Measurements from ENCODE around the gene ITGB1BP2.
A peak's percentile ranks its signal among the peaks of the same experiment; 100 is the strongest.
"Not testable (repeated sequence)": the region's sequence is repeated elsewhere in the genome, so short reads cannot be mapped to it uniquely, and the experiment has no call there.

Gene ITGB1BP2

GRCh38 chrX:71256051-71256450, 45.5 kb upstream of the ITGB1BP2 start:
- Histone ChIP-seq H3K4me1 (peaks cover 0 to 17% (median 9%) of the 10 kb centered on the region in 4 donors), H3K9me3 (no peaks in the 10 kb centered on the region), H3K27me3 (no peaks in the 10 kb centered on the region), H3K36me3 (no peaks in the 10 kb centered on the region), H3K4me3 (no peak overlapping the region), H3K27ac (peak overlapping the region; percentile 91 to 92)
- DNase-seq = no peak
- intact Hi-C loops (cut with DNase I; ENCODE audit: low total_unique reads) = loop anchor here (10.0 kb wide), 1 partner anchor 109 kb away; the partner anchor contains the start of gene TAF1
- TF ChIP-seq, protein P1, sequence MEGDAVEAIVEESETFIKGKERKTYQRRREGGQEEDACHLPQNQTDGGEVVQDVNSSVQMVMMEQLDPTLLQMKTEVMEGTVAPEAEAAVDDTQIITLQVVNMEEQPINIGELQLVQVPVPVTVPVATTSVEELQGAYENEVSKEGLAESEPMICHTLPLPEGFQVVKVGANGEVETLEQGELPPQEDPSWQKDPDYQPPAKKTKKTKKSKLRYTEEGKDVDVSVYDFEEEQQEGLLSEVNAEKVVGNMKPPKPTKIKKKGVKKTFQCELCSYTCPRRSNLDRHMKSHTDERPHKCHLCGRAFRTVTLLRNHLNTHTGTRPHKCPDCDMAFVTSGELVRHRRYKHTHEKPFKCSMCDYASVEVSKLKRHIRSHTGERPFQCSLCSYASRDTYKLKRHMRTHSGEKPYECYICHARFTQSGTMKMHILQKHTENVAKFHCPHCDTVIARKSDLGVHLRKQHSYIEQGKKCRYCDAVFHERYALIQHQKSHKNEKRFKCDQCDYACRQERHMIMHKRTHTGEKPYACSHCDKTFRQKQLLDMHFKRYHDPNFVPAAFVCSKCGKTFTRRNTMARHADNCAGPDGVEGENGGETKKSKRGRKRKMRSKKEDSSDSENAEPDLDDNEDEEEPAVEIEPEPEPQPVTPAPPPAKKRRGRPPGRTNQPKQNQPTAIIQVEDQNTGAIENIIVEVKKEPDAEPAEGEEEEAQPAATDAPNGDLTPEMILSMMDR (IDR thresholded peaks at IDR 0.05) = no peak

DNA sequence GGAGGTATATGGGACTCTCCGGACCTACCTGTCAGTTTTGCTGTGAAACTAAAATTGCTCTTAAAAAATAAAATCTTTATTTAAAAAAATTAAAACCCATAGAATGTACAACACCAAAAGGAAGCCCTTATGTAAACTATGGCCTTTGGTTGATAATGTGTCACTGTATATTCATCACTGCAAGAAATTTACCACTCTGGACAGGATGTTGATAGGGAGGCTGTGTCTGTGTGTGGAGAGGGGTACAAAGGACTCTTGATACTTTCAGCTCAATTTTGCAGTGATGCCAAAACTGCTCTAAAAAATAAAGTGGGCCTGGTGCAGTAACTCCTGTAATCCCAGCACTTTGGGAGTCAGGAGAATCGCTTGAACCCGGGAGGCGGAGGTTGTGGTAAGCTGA, 44.7 kb upstream of the ITGB1BP2 start:
- no peaks in the 10 kb centered on the region for H3K36me3 ChIP-seq
- TF ChIP-seq, protein P1 (IDR thresholded peaks at IDR 0.05) = no peak
- H3K27me3 ChIP-seq = no peaks in the 10 kb centered on the region
- intact Hi-C loops (cut with DNase I; ENCODE audit: low total_unique reads) = loop anchor here (10.0 kb wide), 1 partner anchor 108 kb away; the partner anchor contains the start of gene TAF1
- H3K9me3 ChIP-seq = no peaks in the 10 kb centered on the region
- no peak overlapping the region for H3K4me3 ChIP-seq
- DNase-seq = no peak
- peaks cover 0 to 17% (median 9%) of the 10 kb centered on the region in 4 donors for H3K4me1 ChIP-seq
- no peak overlapping the region for H3K27ac ChIP-seq

DNA sequence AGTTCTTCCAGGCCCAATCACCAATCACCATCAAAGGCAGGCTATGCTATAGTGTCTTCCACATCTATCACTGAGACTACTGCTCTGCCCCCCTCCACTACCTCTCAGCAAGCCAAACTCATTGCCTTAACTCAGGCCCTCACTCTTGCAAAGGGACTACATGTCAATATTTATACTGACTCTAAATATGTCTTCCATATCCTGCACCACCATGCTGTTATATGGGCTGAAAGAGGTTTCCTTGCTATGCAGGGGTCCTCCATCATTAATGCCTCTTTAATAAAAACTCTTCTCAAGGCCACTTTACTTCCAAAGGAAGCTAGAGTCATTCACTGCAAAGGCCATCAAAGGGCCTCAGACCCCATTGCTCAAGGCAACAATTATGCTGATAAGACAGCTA, 32.9 kb upstream of the ITGB1BP2 start:
- DNase-seq; H3K9me3 ChIP-seq; H3K4me3 ChIP-seq; intact Hi-C loops (cut with DNase I; ENCODE audit: low total_unique reads); H3K27me3 ChIP-seq; H3K27ac ChIP-seq; H3K36me3 ChIP-seq; H3K4me1 ChIP-seq: not testable (repeated sequence)

DNA sequence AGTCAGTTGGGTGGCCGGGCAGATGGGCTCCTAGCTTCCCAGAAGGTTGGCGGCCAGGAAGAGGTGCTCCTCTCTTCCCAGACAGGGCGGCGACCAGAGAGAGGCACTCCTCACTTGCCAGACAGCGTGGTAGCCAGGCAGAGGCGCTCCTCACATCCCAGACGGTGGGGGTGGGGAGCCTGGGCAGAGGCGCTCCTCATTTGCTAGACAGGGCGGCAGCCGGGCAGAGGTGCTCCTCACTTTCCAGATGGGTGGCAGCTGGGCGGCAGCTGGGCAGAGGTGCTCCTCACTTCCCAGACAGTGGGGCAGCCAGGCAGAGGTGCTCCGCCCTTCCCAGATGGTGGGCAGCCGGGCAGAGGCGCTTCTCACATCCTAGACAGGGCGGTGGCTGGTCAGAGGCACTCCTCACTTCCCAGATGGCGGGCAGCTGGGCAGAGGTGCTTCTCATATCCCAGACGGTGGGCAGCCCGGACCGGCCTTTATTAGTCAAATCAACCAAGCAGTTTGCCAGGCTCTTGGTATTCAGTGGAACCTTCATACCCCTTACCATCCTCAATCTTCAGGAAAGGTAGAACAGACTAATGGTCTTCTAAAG, 31.7 kb upstream of the ITGB1BP2 start:
- Histone ChIP-seq H3K27me3 (no peaks in the 10 kb centered on the region), H3K36me3 (no peaks in the 10 kb centered on the region), H3K4me1 (no peaks in the 10 kb centered on the region), H3K27ac (no peak overlapping the region), H3K9me3 (peaks cover 0 to 10% (median 0%) of the 10 kb centered on the region in 3 donors), H3K4me3 (no peak overlapping the region)
- intact Hi-C loops (cut with DNase I; ENCODE audit: low total_unique reads) = no loop called here
- no peak for DNase-seq
- TF ChIP-seq, protein P1 (IDR thresholded peaks at IDR 0.05) = no peak

DNA sequence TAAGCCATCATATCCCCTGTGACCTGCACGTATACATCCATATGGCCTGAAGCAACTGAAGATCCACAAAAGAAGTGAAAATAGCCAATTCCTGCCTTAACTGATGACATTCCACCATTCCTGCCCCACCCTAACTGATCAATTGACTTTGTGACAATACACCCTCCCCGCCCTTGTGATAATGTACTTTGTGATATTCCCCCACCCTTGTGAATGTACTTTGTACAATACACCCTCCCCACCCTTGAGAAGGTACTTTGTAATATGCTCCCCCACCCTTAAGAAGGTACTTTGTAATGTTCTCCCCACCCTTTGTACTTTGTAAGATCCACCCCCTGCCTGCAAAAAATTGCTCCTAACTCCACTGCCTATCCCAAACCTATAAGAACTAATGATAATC, 29.2 kb upstream of the ITGB1BP2 start:
- intact Hi-C loops (cut with DNase I; ENCODE audit: low total_unique reads); H3K27me3 ChIP-seq; DNase-seq; H3K4me3 ChIP-seq; H3K4me1 ChIP-seq; H3K27ac ChIP-seq; H3K9me3 ChIP-seq; H3K36me3 ChIP-seq: not testable (repeated sequence)

GRCh38 chrX:71281300-71281699, 20.2 kb upstream of the ITGB1BP2 start:
- H3K9me3 ChIP-seq; intact Hi-C loops (cut with DNase I; ENCODE audit: low total_unique reads); H3K27me3 ChIP-seq; H3K4me3 ChIP-seq; DNase-seq; H3K27ac ChIP-seq; H3K36me3 ChIP-seq: not testable (repeated sequence)
- peaks cover 0 to 20% (median 0%) of the 10 kb centered on the region in 4 donors for H3K4me1 ChIP-seq

DNA sequence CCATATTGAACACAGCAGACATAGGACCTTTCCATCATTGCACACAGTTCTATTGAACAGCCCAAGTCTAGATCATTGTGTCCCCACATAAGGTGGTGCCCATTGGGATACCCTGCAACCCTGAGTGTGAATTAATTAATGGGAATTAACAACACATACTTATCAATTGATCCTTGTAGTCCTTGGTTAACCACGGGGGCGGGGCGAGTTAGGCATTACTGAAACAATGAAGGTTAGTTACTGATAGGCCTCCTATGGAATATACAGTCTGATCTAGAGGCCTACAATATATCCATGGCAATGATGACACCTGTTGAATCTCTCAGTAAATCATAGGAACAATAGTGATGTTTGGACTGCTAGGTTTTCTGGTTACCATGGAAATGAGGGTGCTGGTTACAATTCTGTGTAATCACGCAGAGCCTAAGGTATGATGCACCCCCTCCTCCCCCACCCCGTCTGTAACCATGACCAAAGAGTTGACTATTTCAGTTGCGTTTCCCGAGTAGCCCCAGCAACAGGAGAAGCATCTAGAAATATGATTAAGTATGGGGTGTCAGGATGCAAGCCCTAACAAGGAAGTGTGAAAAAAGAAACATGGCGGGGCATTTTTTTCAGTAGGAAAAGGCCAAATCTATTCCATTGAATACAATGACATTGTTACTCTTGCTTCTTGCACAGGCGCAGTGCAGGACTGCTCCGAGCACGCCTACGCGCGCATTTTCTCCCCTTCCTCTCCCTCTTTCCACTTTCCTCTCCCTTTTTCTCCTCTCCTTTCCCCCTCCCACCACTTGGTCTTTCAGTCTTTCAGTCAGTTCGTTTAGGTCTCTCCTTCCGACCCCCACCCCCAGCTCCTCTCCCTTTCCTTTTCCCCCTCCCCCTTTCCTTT, 18.8 kb upstream of the ITGB1BP2 start:
- TF ChIP-seq, protein P1 (IDR thresholded peaks at IDR 0.05) = no peak
- Histone ChIP-seq H3K36me3 (peaks cover 0 to 6% (median 0%) of the 10 kb centered on the region in 3 donors), H3K4me1 (peaks cover 0 to 30% (median 0%) of the 10 kb centered on the region in 4 donors), H3K27me3 (no peaks in the 10 kb centered on the region), H3K27ac (peak overlapping the region; percentile 87 to 94), H3K4me3 (peak overlapping the region; percentile 74 to 75), H3K9me3 (peaks cover 0 to 8% (median 0%) of the 10 kb centered on the region in 3 donors)
- intact Hi-C loops (cut with DNase I; ENCODE audit: low total_unique reads) = no loop called here
- no peak for DNase-seq

Data from tibial artery (tissue), 4 donors.